H1 (cell line): ENCODE results near the gene CTNNBL1. TPM values are rescaled to one million over a fixed set of nuclear protein-coding genes. Genes with fewer than 3 reads are reported as not detected.

ENCODE experiments used
- MAX ChIP-seq: IDR thresholded peaks from 2 replicates; pipeline ENCODE4 v1.6.1; 2012; ENCODE audit warnings: inconsistent platforms
- RAD21 ChIP-seq, 2 experiments: IDR thresholded peaks in 1 of 2; conservative IDR thresholded peaks in 1 of 2; 2 replicates each; pipeline ENCODE4 v1.6.1; 2011; ENCODE audit warnings: low read depth in 2 of 2, low read length in 2 of 2, improper control_type of control experiment in 1 of 2, inconsistent platforms in 1 of 2, mild to moderate bottlenecking in 1 of 2, moderate library complexity in 1 of 2
- TBP ChIP-seq: IDR thresholded peaks from 2 replicates; pipeline ENCODE4 v1.6.1; 2011; ENCODE audit warnings: low read depth, low read length, improper control_type of control experiment
- polyA plus RNA-seq, 7 experiments: library from polyadenylated mRNA; depleted of rRNA in 3 of 7; stranded (reverse) in 5 of 7; unstranded in 2 of 7; fragments of >200 nt in 5 of 7; fragments of 200-250 nt in 2 of 7; gene quantifications; 1 replicate in 5 of 7; 2 replicates in 1 of 7; 4 replicates in 1 of 7; pipeline versions ENCODE4 v1.2.1 to v1.2.3, GENCODE V29; 2011 to 2013; ENCODE audit warnings: missing spikeins in 2 of 7, mixed read lengths in 2 of 7
- total RNA-seq: library from RNA; stranded (reverse); fragmentation: NEBNext Ultra II Directional; extraction: Animal tissue kit (Norgen Biotek cat#: 25700); gene quantifications from 2 replicates; pipeline ENCODE4 v1.2.1, GENCODE V29; 2021

CTNNBL1 gene
- total and polyA plus RNA-seq, 2 of the 8 experiments (the other 6 are each of a cell fraction or from before 2014, with no cell fraction given) = 19.6 to 81.6 TPM

- TF ChIP-seq MAX = no peak
- TF ChIP-seq RAD21 (IDR thresholded peaks at IDR 0.05 in 1 of 2, conservative IDR thresholded peaks at IDR 0.05 in 1 of 2; ENCODE audit: low read depth in 2 of 2, low read length in 2 of 2) = no peak
- no peak for TF ChIP-seq TBP
Observed at GRCh38 chr20:37839432-37839827, 145.6 kb downstream of the CTNNBL1 start (continued).
